Activated CD4-positive, alpha-beta T cell treated with anti-CD3 and anti-CD28 coated beads, Interleukin-10, Interleukin-2, amounts not matched to agents 100 ng/mL and 50 ng/mL, durations not matched to agents 16 hours and 8 hours (primary cell): Measurements from ENCODE around the gene TRIM38.
A peak's percentile ranks its signal among the peaks of the same experiment; 100 is the strongest.
"Not testable (repeated sequence)": the region's sequence is repeated elsewhere in the genome, so short reads cannot be mapped to it uniquely, and the experiment has no call there.

Experiments used
- DNase-seq: peaks from one replicate; pipeline ENCODE4 v3.0.0-alpha.2; 2020

The TRIM38 gene, protein sequence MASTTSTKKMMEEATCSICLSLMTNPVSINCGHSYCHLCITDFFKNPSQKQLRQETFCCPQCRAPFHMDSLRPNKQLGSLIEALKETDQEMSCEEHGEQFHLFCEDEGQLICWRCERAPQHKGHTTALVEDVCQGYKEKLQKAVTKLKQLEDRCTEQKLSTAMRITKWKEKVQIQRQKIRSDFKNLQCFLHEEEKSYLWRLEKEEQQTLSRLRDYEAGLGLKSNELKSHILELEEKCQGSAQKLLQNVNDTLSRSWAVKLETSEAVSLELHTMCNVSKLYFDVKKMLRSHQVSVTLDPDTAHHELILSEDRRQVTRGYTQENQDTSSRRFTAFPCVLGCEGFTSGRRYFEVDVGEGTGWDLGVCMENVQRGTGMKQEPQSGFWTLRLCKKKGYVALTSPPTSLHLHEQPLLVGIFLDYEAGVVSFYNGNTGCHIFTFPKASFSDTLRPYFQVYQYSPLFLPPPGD

GRCh38 chr6:25962149-25963127 lies at the start of gene TRIM38:
Gene TRIM38, plus strand, starts transcription at chr6:25962802. Its CDS starts 3,721 bp downstream, at chr6:25966523.
- DNase-seq: peak; percentile 91

DNA sequence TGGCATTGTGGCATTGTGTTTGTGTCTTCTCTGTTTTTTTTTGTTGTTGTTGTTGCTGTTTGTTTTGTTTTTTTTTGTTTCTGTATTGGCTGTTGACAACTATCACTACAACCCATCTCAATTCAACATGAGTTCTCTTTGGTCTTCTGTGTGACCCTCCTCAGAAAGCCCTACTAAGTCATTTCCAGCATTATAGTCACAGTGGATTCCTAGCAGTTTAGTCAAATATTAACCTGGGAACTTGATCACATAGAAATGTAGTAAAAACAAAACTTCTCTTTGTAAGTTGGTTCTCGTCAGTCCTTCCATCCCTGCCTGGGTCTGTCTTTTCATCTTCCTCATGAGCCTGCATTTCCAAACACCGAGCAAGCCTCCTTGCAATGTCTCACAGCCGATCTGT lies 48.9 kb upstream of the TRIM38 start:
- peak; percentile 30 for DNase-seq

DNA sequence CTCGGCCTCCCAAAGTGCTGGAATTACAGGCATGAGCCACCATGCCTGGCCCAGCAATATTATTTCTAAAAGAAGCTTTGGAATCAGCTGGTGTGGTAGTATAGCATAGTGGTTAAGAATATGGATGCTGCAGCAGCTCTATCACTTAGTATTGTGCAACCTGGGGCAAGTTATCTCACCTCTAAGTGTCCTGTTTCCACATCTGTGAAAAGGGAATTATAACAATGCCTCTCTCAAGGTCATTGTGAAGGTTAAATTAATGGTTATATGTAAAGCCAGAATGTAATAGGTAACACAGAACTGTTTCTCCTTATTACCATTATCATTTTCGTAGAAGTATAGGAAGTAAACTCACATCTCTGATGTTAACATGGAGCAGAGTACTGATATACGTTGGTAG lies 46.3 kb upstream of the TRIM38 start:
- no peak for DNase-seq

- no peak for DNase-seq
Measured at GRCh38 chr6:25916789-25917490, 45.7 kb upstream of the TRIM38 start.

DNA sequence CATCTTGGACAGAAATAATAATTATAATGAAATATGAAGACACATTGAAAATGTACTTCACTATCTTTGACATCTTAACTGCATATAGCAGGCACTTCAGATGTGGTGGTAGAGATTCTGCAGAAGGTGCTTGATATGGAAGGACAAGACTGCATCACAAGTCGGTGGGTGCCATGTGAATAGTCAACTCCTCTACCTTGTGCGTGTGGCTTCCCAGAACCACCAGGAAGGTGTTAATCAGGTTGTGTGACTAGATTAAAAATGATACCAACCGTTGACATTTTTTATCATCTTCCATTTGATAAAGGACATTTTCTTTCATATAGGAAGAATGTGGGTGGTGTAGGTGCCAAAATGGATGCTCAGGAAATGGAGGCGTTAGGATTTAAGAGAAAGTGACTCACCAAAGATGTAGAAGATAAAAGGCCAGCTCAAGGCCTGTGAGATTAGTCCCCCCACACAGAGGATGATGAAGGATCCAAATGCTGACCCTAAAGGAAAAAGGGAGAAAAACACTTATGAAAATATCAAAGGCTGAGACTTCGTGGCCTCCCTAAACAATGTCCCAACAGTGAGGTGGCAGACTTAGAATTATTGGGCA lies 44.4 kb upstream of the TRIM38 start:
- DNase-seq: peak; percentile 10

DNA sequence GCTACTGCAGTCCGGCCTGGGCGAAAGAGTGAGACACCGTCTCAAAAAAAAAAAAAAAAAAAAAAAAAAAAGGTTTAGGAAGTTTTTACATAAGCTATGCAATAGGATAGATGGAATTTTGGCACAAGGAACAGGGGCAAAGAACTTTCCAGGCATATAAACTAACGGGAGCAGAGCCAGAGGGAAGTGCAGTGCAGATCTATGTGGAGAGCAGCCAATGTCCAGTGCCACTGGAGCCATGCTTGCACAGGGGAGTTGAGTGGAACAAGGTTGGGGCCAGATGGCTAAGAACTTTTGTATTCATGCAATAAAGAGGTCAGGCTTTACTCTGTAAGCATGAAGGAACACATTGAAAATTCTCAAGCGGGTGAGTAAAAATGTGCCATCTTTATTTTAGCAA lies 42.9 kb upstream of the TRIM38 start:
- DNase-seq: no peak

- no peak for DNase-seq
Measured at GRCh38 chr6:25921525-25922203, 40.9 kb upstream of the TRIM38 start.

DNA sequence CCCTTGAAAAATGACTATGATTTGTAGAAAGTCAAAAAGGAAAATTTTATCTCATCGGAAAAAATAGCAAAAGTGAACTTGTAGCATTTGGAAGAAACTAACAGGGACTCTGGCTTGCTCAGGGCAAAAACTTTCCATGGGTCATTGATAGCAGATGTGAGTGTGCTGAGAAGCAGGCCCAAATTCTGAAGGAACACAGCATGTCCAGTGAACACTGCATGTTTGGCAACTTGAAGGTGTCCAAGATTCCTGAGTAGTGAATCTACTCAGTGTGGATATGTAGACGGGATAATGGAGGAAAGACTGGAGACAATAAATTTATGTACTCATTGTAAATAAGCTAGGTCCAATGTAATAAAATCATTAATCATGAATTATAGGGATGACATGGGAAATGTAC lies 40.3 kb upstream of the TRIM38 start:
- no peak for DNase-seq

GRCh38 chr6:25925876-25926275 lies 36.7 kb upstream of the TRIM38 start:
- DNase-seq: no peak

GRCh38 chr6:25927178-25927577 lies 35.4 kb upstream of the TRIM38 start:
- peak; percentile 16 for DNase-seq

DNA sequence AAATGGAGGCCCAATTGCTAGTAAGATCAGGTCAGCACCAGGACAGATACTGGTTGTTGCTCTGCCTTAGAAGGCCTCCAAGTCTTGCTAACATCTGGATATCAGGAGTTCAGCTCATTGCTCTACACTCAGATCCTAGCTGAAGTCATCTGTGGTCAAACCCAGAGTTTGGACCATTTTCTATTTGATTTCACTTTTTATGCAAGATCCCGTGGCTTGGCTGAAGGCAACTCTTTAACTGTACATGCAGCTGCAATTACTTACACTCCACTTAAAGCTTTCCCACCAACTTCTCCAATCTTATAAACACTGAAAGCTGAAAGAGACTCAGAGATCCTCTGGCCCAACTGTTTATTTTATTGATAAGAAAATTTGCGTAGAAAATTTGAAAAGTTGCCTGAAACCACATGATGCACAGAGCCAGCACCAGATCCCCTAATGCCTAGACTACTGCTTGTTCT lies 34.8 kb upstream of the TRIM38 start:
- DNase-seq: no peak

DNA sequence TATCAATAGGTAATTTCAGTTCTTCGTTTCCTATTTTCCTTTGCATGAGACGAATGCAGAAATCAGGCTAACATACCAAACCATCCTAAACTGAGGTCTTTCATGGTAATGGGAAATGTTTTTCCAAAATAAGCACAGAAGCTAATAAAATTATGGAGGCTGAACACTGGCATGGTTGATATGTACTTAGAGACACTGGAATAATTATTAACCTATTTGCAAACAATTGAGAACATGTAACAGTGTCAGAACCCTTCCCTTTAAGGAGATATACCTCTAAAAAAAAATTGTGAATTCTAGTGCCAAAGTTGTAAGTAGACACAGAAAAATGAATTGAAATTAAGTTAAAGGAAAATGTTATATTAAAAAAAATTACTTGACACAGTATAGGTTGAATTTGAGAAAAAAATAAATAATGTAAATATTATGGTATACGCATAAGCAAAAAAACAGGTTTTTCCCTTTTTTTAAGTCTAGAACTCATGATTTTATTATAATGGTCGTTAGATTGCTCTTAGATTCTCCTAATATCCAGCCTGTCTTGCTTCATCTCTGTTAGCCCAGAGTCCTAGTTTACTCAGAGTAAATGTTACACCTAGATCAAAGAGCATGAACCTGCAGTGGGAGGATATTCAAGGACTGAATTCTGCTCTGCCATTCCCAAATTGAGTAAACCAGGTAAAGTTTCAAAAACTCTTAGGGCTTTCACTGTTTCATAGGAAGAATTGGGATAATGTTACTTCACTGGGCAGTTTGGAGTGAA lies 33.9 kb upstream of the TRIM38 start:
- no peak for DNase-seq

GRCh38 chr6:25929785-25930184 lies 32.8 kb upstream of the TRIM38 start:
- not testable (repeated sequence) for DNase-seq

DNA sequence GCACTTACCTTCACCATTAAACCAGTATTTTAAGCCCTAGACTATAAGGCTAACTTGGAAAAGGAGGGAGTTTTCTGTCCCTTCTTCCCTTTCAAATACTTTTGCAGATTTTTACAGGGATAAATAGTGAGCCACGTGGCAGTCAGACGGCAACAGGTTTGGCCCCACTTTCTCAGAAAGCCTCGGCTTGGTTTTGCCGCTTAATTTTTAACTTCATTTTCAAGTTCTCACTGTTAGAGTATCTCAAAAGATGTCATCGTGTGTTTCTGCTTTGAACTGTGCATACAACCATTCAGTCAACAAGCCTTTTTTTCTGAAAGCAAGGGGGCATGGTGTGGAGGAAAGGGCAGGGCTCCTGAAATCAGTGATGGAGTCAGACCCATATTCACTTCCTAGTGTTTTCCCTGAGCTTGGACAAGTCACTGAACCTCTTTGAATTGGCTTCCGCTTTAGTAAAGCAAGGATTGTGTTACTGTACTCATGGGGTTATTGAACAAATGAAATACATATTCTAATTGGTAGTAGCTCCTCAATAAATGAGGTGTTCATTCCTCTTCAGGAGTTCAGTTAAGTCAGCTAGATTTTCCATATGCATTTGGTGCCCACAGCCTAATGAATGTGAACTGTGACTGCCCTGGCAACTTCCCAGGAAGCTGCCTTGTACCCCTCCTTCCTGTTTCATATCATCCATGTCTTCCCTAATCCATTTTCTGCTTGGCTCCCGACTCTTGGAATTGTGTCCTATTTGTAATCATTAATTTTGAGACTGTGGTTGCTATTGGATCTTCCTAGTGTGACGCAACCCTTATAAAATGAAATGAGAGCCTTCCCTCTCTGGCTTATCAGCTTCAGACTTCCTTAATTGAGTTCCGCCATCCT lies 31.8 kb upstream of the TRIM38 start, which contains the start of gene SLC17A2:
Gene SLC17A2 (minus strand): TSS at position 160 of the 879 bp plus-strand sequence. CDS start 4,895 bp downstream, outside the sequence.
- DNase-seq: no peak

- DNase-seq: no peak
Measured at GRCh38 chr6:25931411-25931709, 31.2 kb upstream of the TRIM38 start.

- DNase-seq: no peak
Measured at GRCh38 chr6:25934156-25934555, 28.4 kb upstream of the TRIM38 start.

- no peak for DNase-seq
Measured at GRCh38 chr6:25934735-25935313, 27.8 kb upstream of the TRIM38 start.

DNA sequence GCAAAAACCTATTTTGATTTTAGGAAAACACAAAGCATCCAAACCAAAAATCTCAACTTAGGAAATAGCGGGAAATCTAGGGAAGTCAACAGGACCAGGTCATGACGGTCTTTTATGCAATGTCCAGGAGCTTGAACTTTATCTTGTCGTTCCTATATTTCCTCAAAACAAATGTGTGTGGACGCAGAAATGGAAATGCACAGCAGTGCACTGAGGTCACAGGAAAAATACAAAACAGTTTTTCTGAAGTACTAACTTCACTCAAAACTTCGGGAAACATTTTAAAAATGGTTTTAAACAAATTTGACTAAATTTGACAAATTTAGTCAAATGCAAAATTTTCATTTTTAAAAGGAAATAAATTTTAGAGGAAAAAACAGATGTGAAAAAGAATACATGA lies 26.6 kb upstream of the TRIM38 start:
- no peak for DNase-seq

GRCh38 chr6:25939593-25939992 lies 23.0 kb upstream of the TRIM38 start:
- DNase-seq: no peak
